B cell (primary cell): ENCODE measurements around the gene LAMA2.

Experiments
- CTCF ChIP-seq: fragments of 200-600 bp; IDR thresholded peaks from one replicate; pipeline ENCODE4 v1.8.0; 2022; ENCODE audit warnings: antibody characterized with exemption, mild to moderate bottlenecking
- EZH2 ChIP-seq: IDR thresholded peaks from 2 replicates; pipeline ENCODE4 v1.6.1; 2012; ENCODE audit warnings: borderline replicate concordance, low read depth, mild to moderate bottlenecking, moderate library complexity, low read length; ENCODE audit not compliant: insufficient read depth, poor library complexity, severe bottlenecking

GRCh38 chr6:129552413-129552812 lies 669.5 kb downstream of the LAMA2 start:
- TF ChIP-seq CTCF: no peak
- no peak for TF ChIP-seq EZH2
